Brain pericyte (primary cell): ENCODE measurements around the gene ZBTB16.

Experiments
- DNase-seq: peaks from one replicate; pipeline ENCODE4 v3.0.0-alpha.2; 2012; ENCODE audit warnings: low read depth, low spot score

The ZBTB16 gene

GRCh38 chr11:114059278-114059983 lies at the start of gene ZBTB16:
TSS of gene ZBTB16 (plus strand) at chr11:114059711. CDS start at chr11:114063301, 3,590 bp downstream.
- DNase-seq = peak; percentile 46

GRCh38 chr11:114010931-114011330 lies 48.6 kb upstream of the ZBTB16 start:
- no peak for DNase-seq

- DNase-seq = no peak
Measured at GRCh38 chr11:114011443-114011842, 48.1 kb upstream of the ZBTB16 start.

- no peak for DNase-seq
Measured at GRCh38 chr11:114015117-114015516, 44.4 kb upstream of the ZBTB16 start.

GRCh38 chr11:114016986-114017385 lies 42.5 kb upstream of the ZBTB16 start:
- DNase-seq = no peak

GRCh38 chr11:114017723-114018122 lies 41.8 kb upstream of the ZBTB16 start:
- no peak for DNase-seq

GRCh38 chr11:114019046-114019445 lies 40.5 kb upstream of the ZBTB16 start:
- DNase-seq = no peak

- DNase-seq = no peak
Measured at GRCh38 chr11:114019574-114019973, 39.9 kb upstream of the ZBTB16 start.

- DNase-seq = no peak
Measured at GRCh38 chr11:114025329-114025907, 34.1 kb upstream of the ZBTB16 start.

GRCh38 chr11:114026355-114026754 lies 33.2 kb upstream of the ZBTB16 start:
- no peak for DNase-seq

- no peak for DNase-seq
Measured at GRCh38 chr11:114027391-114027790, 32.1 kb upstream of the ZBTB16 start.

GRCh38 chr11:114027926-114028325 lies 31.6 kb upstream of the ZBTB16 start:
- DNase-seq = no peak

- no peak for DNase-seq
Measured at GRCh38 chr11:114031246-114031966, 28.1 kb upstream of the ZBTB16 start.

- no peak for DNase-seq
Measured at GRCh38 chr11:114031967-114032320, 27.6 kb upstream of the ZBTB16 start.

- DNase-seq = no peak
Measured at GRCh38 chr11:114033066-114033465, 26.4 kb upstream of the ZBTB16 start.

GRCh38 chr11:114033572-114033971 lies 25.9 kb upstream of the ZBTB16 start:
- DNase-seq = no peak

- DNase-seq = no peak
Measured at GRCh38 chr11:114034956-114035355, 24.6 kb upstream of the ZBTB16 start.

- peak; percentile 67 for DNase-seq
Measured at GRCh38 chr11:114036147-114036811, 23.2 kb upstream of the ZBTB16 start.

GRCh38 chr11:114036958-114037357 lies 22.6 kb upstream of the ZBTB16 start:
- DNase-seq = no peak

- DNase-seq = no peak
Measured at GRCh38 chr11:114039551-114039950, 20.0 kb upstream of the ZBTB16 start.

- no peak for DNase-seq
Measured at GRCh38 chr11:114040706-114041211, 18.8 kb upstream of the ZBTB16 start.

GRCh38 chr11:114042234-114042633 lies 17.3 kb upstream of the ZBTB16 start:
- no peak for DNase-seq
